ENCODE data around the gene CHERP. TPM values are rescaled to one million over a fixed set of nuclear protein-coding genes. Genes with fewer than 3 reads are reported as not detected.
A peak's percentile ranks its signal among the peaks of the same experiment; 100 is the strongest.
"Not testable (repeated sequence)": the region's sequence is repeated elsewhere in the genome, so short reads cannot be mapped to it uniquely, and the experiment has no call there.

Gene CHERP
- total RNA-seq, 2 experiments from 2014 or later = 50.8 to 53.6 TPM

DNA sequence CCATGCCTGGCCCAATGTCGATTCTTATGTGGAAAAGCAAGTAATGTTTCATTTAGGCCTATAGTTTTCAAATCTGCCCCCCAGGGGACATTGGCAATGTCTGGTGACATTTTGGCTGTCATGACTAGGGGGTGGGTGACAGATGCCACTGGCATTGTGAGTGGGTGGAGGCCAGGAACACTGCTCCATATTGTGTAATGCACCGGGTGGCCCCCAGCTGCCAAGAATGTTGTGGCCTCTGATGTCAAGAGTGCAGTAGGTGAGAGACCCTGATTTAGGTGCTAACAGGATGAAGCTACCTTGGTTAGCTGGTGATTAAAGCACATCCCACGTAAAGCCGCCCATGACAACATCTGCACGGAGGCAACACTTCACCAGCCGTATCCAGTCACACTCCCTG, 35.3 kb downstream of the CHERP start:
- no peaks in the 10 kb centered on the region for H3K27me3 Mint-ChIP-seq
- H3K27ac Mint-ChIP-seq = no peak overlapping the region
- CTCF ChIA-PET = interaction anchor here (1.0 kb wide), 1 partner anchor 22 kb away, joined by 3 read pairs; no protein-coding TSS in a partner anchor

GRCh38 chr19:16506161-16506560, 36.1 kb downstream of the CHERP start:
- H3K4me3 Mint-ChIP-seq; H3K27ac Mint-ChIP-seq; H3K9me3 Mint-ChIP-seq; H3K4me1 Mint-ChIP-seq; DNase-seq; POLR2A ChIA-PET; H3K36me3 Mint-ChIP-seq (ENCODE audit: low read depth); CTCF ChIA-PET; H3K27me3 Mint-ChIP-seq: not testable (repeated sequence)

More for the DNA sequence above, 35.3 kb downstream of the CHERP start:
- no peak for DNase-seq
- peaks cover 10% of the 10 kb centered on the region for H3K4me1 Mint-ChIP-seq
- POLR2A ChIA-PET = interaction anchor here (0.7 kb wide), 1 partner anchor 34 kb away, joined by 3 read pairs; no protein-coding TSS in a partner anchor
- no peaks in the 10 kb centered on the region for H3K36me3 Mint-ChIP-seq (ENCODE audit: low read depth)
- no peaks in the 10 kb centered on the region for H3K9me3 Mint-ChIP-seq
- no peak overlapping the region for H3K4me3 Mint-ChIP-seq

DNA sequence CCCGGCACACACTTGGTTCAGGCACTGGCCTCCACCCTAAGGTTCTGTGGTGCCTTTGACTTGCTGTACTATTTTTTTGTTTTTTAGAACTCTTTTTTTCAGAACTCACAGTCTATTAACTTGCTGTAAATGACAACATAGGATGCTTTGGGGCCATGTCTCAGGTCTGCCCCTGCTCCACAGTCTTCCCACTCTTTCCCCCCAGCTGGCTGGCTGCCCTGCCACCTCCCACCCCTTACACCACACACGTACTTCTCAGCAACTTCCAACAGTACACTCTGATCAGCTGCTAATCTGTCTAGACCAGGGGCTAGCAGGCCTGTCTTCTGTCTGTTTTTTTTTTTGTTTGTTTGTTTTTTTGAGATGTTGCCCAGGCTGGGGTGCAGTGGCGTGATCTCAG, 38.0 kb downstream of the CHERP start:
- H3K9me3 Mint-ChIP-seq = no peaks in the 10 kb centered on the region
- H3K27ac Mint-ChIP-seq = no peak overlapping the region
- H3K4me3 Mint-ChIP-seq = no peak overlapping the region
- ChIA-PET POLR2A (no interaction called here), CTCF (interaction anchor here (1.1 kb wide), 1 partner anchor 8 kb away, joined by 3 read pairs; the partner anchor contains the start of genes C19orf44 and CALR3)
- no peak for DNase-seq
- no peaks in the 10 kb centered on the region for H3K36me3 Mint-ChIP-seq (ENCODE audit: low read depth)
- H3K4me1 Mint-ChIP-seq = peaks cover 10% of the 10 kb centered on the region
- no peaks in the 10 kb centered on the region for H3K27me3 Mint-ChIP-seq

DNA sequence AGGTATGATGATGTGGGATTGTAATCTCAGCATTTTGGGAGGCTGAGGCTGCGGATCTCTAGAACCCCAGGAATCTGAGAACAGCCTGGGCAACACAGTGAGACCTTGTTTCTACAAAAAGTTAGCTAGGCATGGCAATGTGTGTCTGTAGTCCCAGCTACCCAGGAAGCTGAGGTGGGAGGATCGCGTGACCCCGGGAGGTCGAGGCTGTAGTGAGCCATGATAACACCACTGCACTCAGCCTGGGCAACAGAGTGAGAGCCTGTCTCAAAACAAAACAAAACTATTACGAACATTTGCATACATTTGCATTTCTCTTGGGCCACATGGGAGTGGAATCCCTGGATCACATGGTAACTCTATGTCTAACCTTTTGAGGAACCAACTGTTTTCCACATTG, 44.4 kb downstream of the CHERP start:
- Mint-ChIP-seq H3K4me1 (peaks cover 28% of the 10 kb centered on the region), H3K9me3 (no peaks in the 10 kb centered on the region), H3K36me3 (ENCODE audit: low read depth) (peaks cover 2% of the 10 kb centered on the region), H3K4me3 (peak overlapping the region; percentile 96), H3K27me3 (no peaks in the 10 kb centered on the region), H3K27ac (no peak overlapping the region)
- no peak for DNase-seq
- ChIA-PET CTCF (no interaction called here), POLR2A (no interaction called here)

DNA sequence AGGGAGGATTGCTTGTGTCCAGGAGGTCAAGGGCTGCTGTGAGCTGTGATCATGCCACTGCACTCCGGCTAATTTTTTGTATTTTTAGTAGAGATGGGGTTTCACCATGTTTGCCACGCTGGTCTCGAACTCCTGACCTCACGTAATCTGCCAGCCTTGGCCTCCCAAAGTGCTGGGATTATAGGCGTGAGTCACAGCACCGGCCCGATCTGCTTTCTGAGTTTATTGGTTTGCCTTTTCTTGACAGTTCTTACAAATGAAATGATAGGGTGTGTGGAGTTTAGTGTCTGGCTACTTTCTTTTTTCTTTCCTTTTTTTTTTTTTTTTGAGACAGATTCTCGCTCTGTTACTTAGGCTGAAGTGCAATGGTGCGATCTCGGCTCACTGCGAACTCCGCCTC, 45.2 kb downstream of the CHERP start:
- H3K4me3 Mint-ChIP-seq = peak overlapping the region; percentile 96
- peaks cover 25% of the 10 kb centered on the region for H3K4me1 Mint-ChIP-seq
- DNase-seq = no peak
- no peaks in the 10 kb centered on the region for H3K27me3 Mint-ChIP-seq
- H3K9me3 Mint-ChIP-seq = no peaks in the 10 kb centered on the region
- ChIA-PET POLR2A (interaction anchor here (0.9 to 1.8 kb wide), 5 partner anchors 26 to 142 kb away, joined by 3 to 8 read pairs (median 3); no protein-coding TSS in a partner anchor), CTCF (interaction anchor here (1.4 kb wide), 1 partner anchor 7 kb away, joined by 3 read pairs; no protein-coding TSS in a partner anchor)
- peaks cover 2% of the 10 kb centered on the region for H3K36me3 Mint-ChIP-seq (ENCODE audit: low read depth)
- H3K27ac Mint-ChIP-seq = no peak overlapping the region

DNA sequence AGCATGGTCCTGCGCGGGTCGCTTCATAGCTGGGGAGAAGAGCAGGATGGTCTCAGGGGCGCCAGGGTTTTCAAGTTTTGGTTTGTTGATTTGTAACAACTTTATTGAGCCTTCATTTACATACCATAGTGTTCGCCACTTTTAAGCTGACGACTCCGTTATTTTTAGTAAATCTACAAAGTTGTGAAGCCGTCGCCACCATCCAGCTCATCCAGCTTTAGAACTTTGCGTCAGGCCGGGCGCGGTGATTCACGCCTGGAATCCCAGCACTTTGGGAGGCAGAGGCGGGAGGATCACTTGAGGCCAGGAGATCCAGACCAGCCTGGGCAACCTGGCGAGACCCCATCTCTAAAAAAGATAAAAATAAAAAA, 45.6 kb downstream of the CHERP start:
- Mint-ChIP-seq H3K27me3 (no peaks in the 10 kb centered on the region), H3K27ac (no peak overlapping the region), H3K36me3 (ENCODE audit: low read depth) (peaks cover 2% of the 10 kb centered on the region), H3K4me1 (peaks cover 25% of the 10 kb centered on the region), H3K9me3 (no peaks in the 10 kb centered on the region), H3K4me3 (peak overlapping the region; percentile 96)
- CTCF ChIA-PET = interaction anchor here (1.0 to 1.4 kb wide), 4 partner anchors 8 to 1923 kb away, joined by 3 to 4 read pairs (median 3); no protein-coding TSS in a partner anchor
- no peak for DNase-seq
- POLR2A ChIA-PET = interaction anchor here (0.9 to 1.8 kb wide), 7 partner anchors 26 to 164 kb away, joined by 3 to 8 read pairs (median 3); partner anchors contain the start of gene TMEM38A

DNA sequence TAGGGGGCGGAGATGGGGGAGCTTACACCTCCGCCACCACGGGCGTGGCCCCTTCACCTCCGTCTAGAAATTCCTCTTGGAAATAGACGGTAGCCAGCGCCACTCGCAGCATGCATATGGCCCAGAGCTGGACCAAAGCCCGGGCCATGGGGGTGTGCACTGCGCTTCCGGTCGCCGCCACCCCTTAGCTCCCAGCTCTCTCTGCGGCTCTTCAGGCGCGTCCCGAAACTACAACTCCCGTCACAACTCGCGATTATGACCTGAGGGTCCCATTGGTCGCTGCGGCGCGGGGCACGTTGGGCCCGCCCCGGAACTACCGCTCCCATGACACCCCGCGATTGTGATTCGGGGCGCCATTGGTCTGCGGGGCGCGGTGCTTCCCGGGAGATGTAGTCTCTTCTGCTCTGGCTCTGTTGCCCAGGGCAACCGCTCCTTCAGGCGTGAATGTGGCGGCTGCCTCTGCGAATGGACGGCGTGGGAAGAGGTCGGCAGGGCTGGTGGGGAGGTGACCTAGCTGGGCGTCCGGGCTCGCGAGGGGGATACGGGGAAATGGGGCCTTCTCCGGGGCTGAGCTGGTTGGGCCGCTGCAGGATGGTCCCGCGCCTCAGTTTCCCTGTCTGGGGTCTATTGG, 46.1 kb downstream of the CHERP start, which contains the start of the genes C19orf44 and CALR3:
Gene C19orf44, plus strand, starts transcription at position 413 of the 631 bp plus-strand sequence. CDS start 4,399 bp downstream, outside the sequence.
Gene CALR3, minus strand, starts transcription at position 186 of the 631 bp plus-strand sequence. Its CDS starts 38 bp downstream, at position 148.
- ChIA-PET CTCF (interaction anchor here (0.5 to 1.4 kb wide), 6 partner anchors 8 to 1922 kb away, joined by 3 to 4 read pairs (median 3); no protein-coding TSS in a partner anchor), POLR2A (interaction anchor here (0.6 to 1.8 kb wide), 9 partner anchors 25 to 165 kb away, joined by 3 to 8 read pairs (median 3); partner anchors contain the start of gene TMEM38A)
- Mint-ChIP-seq H3K36me3 (ENCODE audit: low read depth) (peaks cover 2% of the 10 kb centered on the region), H3K27ac (peak within 1 kb of the TSS; percentile 71), H3K4me1 (peaks cover 25% of the 10 kb centered on the region), H3K4me3 (peak within 1 kb of the TSS; percentile 96), H3K27me3 (no peaks in the 10 kb centered on the region), H3K9me3 (no peaks in the 10 kb centered on the region)
- peak; percentile 99 for DNase-seq

GRCh38 chr19:16486476-16486875, 55.8 kb downstream of the CHERP start:
- DNase-seq; H3K36me3 Mint-ChIP-seq (ENCODE audit: low read depth); H3K27me3 Mint-ChIP-seq; H3K4me1 Mint-ChIP-seq; POLR2A ChIA-PET; H3K27ac Mint-ChIP-seq; H3K9me3 Mint-ChIP-seq; H3K4me3 Mint-ChIP-seq: not testable (repeated sequence)
- CTCF ChIA-PET = interaction anchor here (0.9 to 1.2 kb wide), 2 partner anchors 10 to 101 kb away, joined by 4 read pairs; partner anchors contain the start of genes C19orf44 and CALR3

GRCh38 chr19:16482745-16483144, 59.5 kb downstream of the CHERP start:
- Mint-ChIP-seq H3K27me3 (no peaks in the 10 kb centered on the region), H3K4me3 (no peak overlapping the region), H3K9me3 (no peaks in the 10 kb centered on the region), H3K4me1 (no peaks in the 10 kb centered on the region), H3K27ac (no peak overlapping the region), H3K36me3 (ENCODE audit: low read depth) (no peaks in the 10 kb centered on the region)
- DNase-seq = no peak
- POLR2A ChIA-PET = no interaction called here
- CTCF ChIA-PET = interaction anchor here (1.4 kb wide), 1 partner anchor 19 kb away, joined by 3 read pairs; no protein-coding TSS in a partner anchor

GRCh38 chr19:16477311-16477710, 64.9 kb downstream of the CHERP start:
- CTCF ChIA-PET = interaction anchor here (0.6 kb wide), 1 partner anchor 784 kb away, joined by 3 read pairs; no protein-coding TSS in a partner anchor
- peaks cover 5% of the 10 kb centered on the region for H3K9me3 Mint-ChIP-seq
- POLR2A ChIA-PET = no interaction called here
- peaks cover 2% of the 10 kb centered on the region for H3K36me3 Mint-ChIP-seq (ENCODE audit: low read depth)
- no peak overlapping the region for H3K4me3 Mint-ChIP-seq
- no peak overlapping the region for H3K27ac Mint-ChIP-seq
- H3K4me1 Mint-ChIP-seq = no peaks in the 10 kb centered on the region
- peaks cover 9% of the 10 kb centered on the region for H3K27me3 Mint-ChIP-seq
- no peak for DNase-seq

- ChIA-PET CTCF (no interaction called here), POLR2A (no interaction called here)
- H3K27ac Mint-ChIP-seq = no peak overlapping the region
- H3K9me3 Mint-ChIP-seq = peaks cover 5% of the 10 kb centered on the region
- DNase-seq = no peak
- no peaks in the 10 kb centered on the region for H3K4me1 Mint-ChIP-seq
- no peak overlapping the region for H3K4me3 Mint-ChIP-seq
- H3K36me3 Mint-ChIP-seq (ENCODE audit: low read depth) = peaks cover 2% of the 10 kb centered on the region
- peaks cover 9% of the 10 kb centered on the region for H3K27me3 Mint-ChIP-seq
Observed at GRCh38 chr19:16476401-16476800, 65.8 kb downstream of the CHERP start.

DNA sequence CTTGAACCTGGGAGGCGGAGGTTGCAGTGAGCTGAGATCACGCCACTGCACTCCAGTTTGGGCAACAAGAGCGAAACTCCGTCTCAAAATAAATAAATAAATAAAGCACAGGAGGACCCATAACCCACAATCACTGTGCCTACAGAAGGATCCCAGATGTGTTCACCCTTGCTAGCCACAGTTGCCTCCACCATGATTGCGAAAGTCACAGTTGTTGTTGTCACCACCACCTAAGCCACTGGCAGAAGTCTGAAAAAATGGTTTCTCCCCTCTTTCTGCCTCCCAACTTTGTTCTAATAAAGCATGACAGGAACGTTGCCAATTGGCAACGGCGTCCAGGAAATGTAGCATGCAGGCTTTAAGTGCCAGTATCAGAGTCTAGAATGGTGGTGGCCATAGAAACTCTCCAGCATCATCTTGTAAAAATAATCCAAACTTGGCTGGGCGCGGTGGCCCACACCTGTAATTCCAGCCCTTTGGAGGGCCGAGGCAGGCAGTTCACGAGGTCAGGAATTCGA, 68.3 kb downstream of the CHERP start:
- no peak overlapping the region for H3K27ac Mint-ChIP-seq
- DNase-seq = no peak
- H3K27me3 Mint-ChIP-seq = peaks cover 9% of the 10 kb centered on the region
- peaks cover 22% of the 10 kb centered on the region for H3K4me1 Mint-ChIP-seq
- ChIA-PET CTCF (no interaction called here), POLR2A (no interaction called here)
- peaks cover 5% of the 10 kb centered on the region for H3K9me3 Mint-ChIP-seq
- no peak overlapping the region for H3K4me3 Mint-ChIP-seq
- peaks cover 5% of the 10 kb centered on the region for H3K36me3 Mint-ChIP-seq (ENCODE audit: low read depth)

DNA sequence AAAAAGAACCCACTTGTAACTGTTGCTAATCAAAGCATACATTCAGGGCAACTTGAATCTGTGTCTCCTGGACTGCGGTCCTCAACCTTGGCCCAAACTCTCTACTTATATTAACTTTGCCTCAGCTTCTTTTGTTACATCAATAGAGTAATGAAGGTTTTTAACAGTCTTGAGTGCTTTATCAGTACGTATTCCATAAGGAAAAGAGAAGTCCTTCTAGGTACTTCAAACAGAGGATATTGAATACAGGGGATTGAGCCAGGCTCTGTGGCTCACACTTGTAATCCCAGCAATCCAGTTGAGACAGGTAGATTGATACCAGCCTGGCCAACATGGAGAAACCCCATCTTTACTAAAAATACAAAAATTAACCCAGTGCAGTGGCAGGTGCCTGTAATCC, 69.2 kb downstream of the CHERP start:
- CTCF ChIA-PET = no interaction called here
- DNase-seq = no peak
- H3K4me3 Mint-ChIP-seq = peak overlapping the region; percentile 24

More for the DNA sequence above, 69.2 kb downstream of the CHERP start:
- Mint-ChIP-seq H3K9me3 (peaks cover 5% of the 10 kb centered on the region), H3K4me1 (peaks cover 26% of the 10 kb centered on the region), H3K36me3 (ENCODE audit: low read depth) (peaks cover 5% of the 10 kb centered on the region), H3K27ac (no peak overlapping the region), H3K27me3 (peaks cover 9% of the 10 kb centered on the region)
- POLR2A ChIA-PET = interaction anchor here (0.5 kb wide), 1 partner anchor 34 kb away, joined by 3 read pairs; no protein-coding TSS in a partner anchor
